HepG2 (cell line): ENCODE measurements around the gene CHAF1A. TPM values are rescaled to one million over a fixed set of nuclear protein-coding genes. Genes with fewer than 3 reads are reported as not detected.

Source experiments
- ATRX ChIP-seq: sonication (generic); formaldehyde crosslinking; IDR thresholded peaks from 2 replicates; pipeline ENCODE4 v1.4.0; 2020; ENCODE audit warnings: missing genetic modification reagents, borderline replicate concordance
- FOXK1 ChIP-seq: sonication (generic); formaldehyde crosslinking; IDR thresholded peaks from 2 replicates; pipeline ENCODE4 v1.4.0; 2020; ENCODE audit warnings: low read depth, missing genetic modification reagents, borderline replicate concordance
- GMEB2 ChIP-seq: IDR thresholded peaks from 2 replicates; pipeline ENCODE4 v1.6.1; 2016; ENCODE audit warnings: missing biosample characterization, missing genetic modification reagents, low read depth
- HHEX ChIP-seq: IDR thresholded peaks from 2 replicates; pipeline ENCODE4 v1.6.1; 2016; ENCODE audit warnings: control low read depth
- HIC2 ChIP-seq: sonication (generic); formaldehyde crosslinking; IDR thresholded peaks from 2 replicates; pipeline ENCODE4 v1.9.0; 2022; ENCODE audit warnings: low read depth, missing genetic modification reagents
- HIVEP1 ChIP-seq: sonication (generic); formaldehyde crosslinking; IDR thresholded peaks from 2 replicates; pipeline ENCODE4 v1.4.0; 2020; ENCODE audit warnings: mild to moderate bottlenecking, missing genetic modification reagents
- MXD1 ChIP-seq: sonication (generic); formaldehyde crosslinking; IDR thresholded peaks from 2 replicates; pipeline ENCODE4 v1.4.0; 2020; ENCODE audit warnings: mild to moderate bottlenecking, missing genetic modification reagents
- MYC ChIP-seq: sonication (generic); formaldehyde crosslinking; IDR thresholded peaks from 2 replicates; pipeline ENCODE4 v1.9.0; 2021; ENCODE audit warnings: missing genetic modification reagents, borderline replicate concordance
- NR2F1 ChIP-seq, 2 experiments: fragments of 450-650 bp in 1 of 2; formaldehyde crosslinking in 1 of 2; IDR thresholded peaks; 2 replicates each; pipeline versions ENCODE4 v1.5.0 to v1.6.1; 2016 to 2020; ENCODE audit warnings: mild to moderate bottlenecking in 1 of 2, missing compliant biosample characterization in 1 of 2, missing genetic modification reagents in 1 of 2, moderate library complexity in 1 of 2
- NR2F2 ChIP-seq: IDR thresholded peaks from 2 replicates; pipeline ENCODE4 v1.6.1; 2012; ENCODE audit warnings: low read depth, inconsistent platforms, borderline replicate concordance
- RAD21 ChIP-seq: fragments of 450-650 bp; formaldehyde crosslinking; IDR thresholded peaks from 2 replicates; pipeline ENCODE4 v1.5.0; 2020; ENCODE audit warnings: mild to moderate bottlenecking
- SIX1 ChIP-seq: sonication (generic); formaldehyde crosslinking; IDR thresholded peaks from 2 replicates; pipeline ENCODE4 v1.4.0; 2020; ENCODE audit warnings: missing genetic modification reagents, borderline replicate concordance
- ZBTB10 ChIP-seq: sonication (generic); formaldehyde crosslinking; IDR thresholded peaks from 2 replicates; pipeline ENCODE4 v1.4.0; 2020; ENCODE audit warnings: missing genetic modification reagents, borderline replicate concordance
- ZBTB38 ChIP-seq: sonication (generic); formaldehyde crosslinking; IDR thresholded peaks from 2 replicates; pipeline ENCODE4 v1.5.1; 2020; ENCODE audit warnings: mild to moderate bottlenecking, missing genetic modification reagents
- ZNF18 ChIP-seq: sonication (generic); formaldehyde crosslinking; IDR thresholded peaks from 2 replicates; pipeline ENCODE4 v1.8.0; 2022; ENCODE audit warnings: mild to moderate bottlenecking, missing genetic modification reagents; ENCODE audit not compliant: insufficient replicate concordance
- ZNF232 ChIP-seq: sonication (generic); formaldehyde crosslinking; IDR thresholded peaks from 2 replicates; pipeline ENCODE4 v1.4.0; 2020; ENCODE audit warnings: missing genetic modification reagents, borderline replicate concordance
- ZNF256 ChIP-seq: sonication (generic); formaldehyde crosslinking; conservative IDR thresholded peaks from 2 replicates; pipeline ENCODE4 v1.4.0; 2020; ENCODE audit warnings: missing genetic modification reagents
- ZNF710 ChIP-seq: sonication (generic); formaldehyde crosslinking; IDR thresholded peaks from 2 replicates; pipeline ENCODE4 v1.5.0; 2020; ENCODE audit warnings: mild to moderate bottlenecking, missing genetic modification reagents, borderline replicate concordance
- polyA plus RNA-seq, 8 experiments: library from polyadenylated mRNA; depleted of rRNA in 3 of 8; stranded (reverse) in 7 of 8; unstranded in 1 of 8; fragments of >200 nt; fragmentation: Illumina TruSeq in 4 of 8; extraction: Trizol in 4 of 8; gene quantifications; 2 replicates each; pipeline versions ENCODE4 v1.2.1 to v1.2.3, GENCODE V29; 2011 to 2016; ENCODE audit warnings: low read depth in 4 of 8, missing spikeins in 1 of 8, mixed read lengths in 1 of 8; ENCODE audit not compliant: insufficient read depth in 1 of 8
- total RNA-seq, 5 experiments: library from RNA; depleted of rRNA; stranded (reverse); fragments of >200 nt; fragmentation: Illumina TruSeq; extraction: Trizol; gene quantifications; 2 replicates each; pipeline ENCODE4 v1.2.3, GENCODE V29; 2016; ENCODE audit warnings: low read depth in 1 of 5

Gene CHAF1A
- total and polyA plus RNA-seq, 2 of the 13 experiments (the other 11 are each of a cell fraction or from before 2014, with no cell fraction given): 11.0 to 34.8 TPM

GRCh38 chr19:4471403-4472173 lies 69.1 kb downstream of the CHAF1A start (continued):
- no peak for TF ChIP-seq ZNF710 (CRISPR knock-in tag)
- no peak for TF ChIP-seq HIVEP1 (CRISPR knock-in tag)
- peak; percentile 65; the same call in 1 of the 2 replicates for TF ChIP-seq ZNF256
- no peak for TF ChIP-seq ZBTB38 (CRISPR knock-in tag)
- no peak for TF ChIP-seq NR2F2
- TF ChIP-seq ZBTB10 (CRISPR knock-in tag): no peak
- TF ChIP-seq MXD1 (CRISPR knock-in tag): no peak
- TF ChIP-seq RAD21 (CRISPR knock-in tag): no peak
- no peak for TF ChIP-seq ATRX (CRISPR knock-in tag)
- TF ChIP-seq FOXK1 (CRISPR knock-in tag): peak; percentile 51; the same call in 1 of the 2 replicates
- no peak for TF ChIP-seq NR2F1 (CRISPR knock-in tag; IDR thresholded peaks at IDR 0.05)
- no peak for TF ChIP-seq HHEX
- no peak for TF ChIP-seq SIX1 (CRISPR knock-in tag)
- no peak for TF ChIP-seq GMEB2 (CRISPR knock-in tag)
- TF ChIP-seq MYC (CRISPR knock-in tag): peak; percentile 30; the same call in 1 of the 2 replicates
- no peak for TF ChIP-seq ZNF232 (CRISPR knock-in tag)
- TF ChIP-seq ZNF18 (CRISPR knock-in tag): no peak
- no peak for TF ChIP-seq HIC2 (CRISPR knock-in tag)
